ENCODE data around the gene ADAR. TPM values are rescaled to one million over a fixed set of nuclear protein-coding genes. Genes with fewer than 3 reads are reported as not detected.
A peak's percentile ranks its signal among the peaks of the same experiment; 100 is the strongest.

The ADAR gene
- total RNA-seq, 2 donors from 2014 or later = 189 to 332 TPM

DNA sequence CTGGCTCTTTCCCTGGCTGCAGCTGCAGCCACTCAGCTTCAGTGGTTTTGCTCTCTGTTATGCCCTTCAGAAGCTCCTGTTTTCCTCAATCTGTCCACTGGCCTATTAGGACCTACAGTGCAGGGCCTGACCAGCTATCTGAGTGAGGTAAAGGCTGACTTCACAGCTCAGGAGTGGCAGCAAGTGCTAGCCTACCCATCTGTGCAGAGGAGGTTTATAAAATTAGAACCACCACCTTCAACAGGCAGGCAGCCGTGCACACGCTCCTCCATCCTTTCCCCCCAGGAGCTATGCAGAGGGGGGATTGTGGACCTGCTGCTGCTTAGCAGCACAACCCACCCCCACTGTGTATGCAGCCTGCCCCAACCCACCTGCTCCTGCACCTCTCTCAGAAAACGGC lies 8.3 kb downstream of the ADAR start:
- Mint-ChIP-seq H3K27ac (peak overlapping the region; percentile 25 to 84), H3K36me3 (peaks cover 27 to 37% of the 10 kb centered on the region in 2 donors), H3K9me3 (no peaks in the 10 kb centered on the region)
- no peak for DNase-seq (ENCODE audit: low spot score in 2 of 2)
- no peak for ATAC-seq

- H3K36me3 Mint-ChIP-seq = peaks cover 33 to 43% of the 10 kb centered on the region in 2 donors
- peak overlapping the region; percentile 84 for H3K27ac Mint-ChIP-seq
- ATAC-seq (peak in 1 of 2 donors; percentile 36), DNase-seq (ENCODE audit: low spot score in 2 of 2) (no peak)
- no peaks in the 10 kb centered on the region for H3K9me3 Mint-ChIP-seq
Measured at GRCh38 chr1:154598871-154599635, 8.9 kb downstream of the ADAR start.

GRCh38 chr1:154595621-154596020 lies 12.4 kb downstream of the ADAR start:
- Mint-ChIP-seq H3K9me3 (no peaks in the 10 kb centered on the region), H3K27ac (no peak overlapping the region), H3K36me3 (peaks cover 37 to 41% of the 10 kb centered on the region in 2 donors)
- ATAC-seq (peak; percentile 47 to 62), DNase-seq (ENCODE audit: low spot score in 2 of 2) (no peak)

GRCh38 chr1:154594811-154595210 lies 13.2 kb downstream of the ADAR start:
- DNase-seq (ENCODE audit: low spot score in 2 of 2) = no peak
- Mint-ChIP-seq H3K36me3 (peaks cover 36 to 43% of the 10 kb centered on the region in 2 donors), H3K9me3 (no peaks in the 10 kb centered on the region), H3K27ac (peak overlapping the region in 1 of 2 donors; percentile 29)
- ATAC-seq = no peak

GRCh38 chr1:154593390-154593789 lies 14.6 kb downstream of the ADAR start:
- no peak for DNase-seq (ENCODE audit: low spot score in 2 of 2)
- H3K9me3 Mint-ChIP-seq = no peaks in the 10 kb centered on the region
- peaks cover 37 to 56% of the 10 kb centered on the region in 2 donors for H3K36me3 Mint-ChIP-seq
- H3K27ac Mint-ChIP-seq = peak overlapping the region in 1 of 2 donors; percentile 44
- no peak for ATAC-seq

- ATAC-seq (no peak), DNase-seq (ENCODE audit: low spot score in 2 of 2) (no peak)
- Mint-ChIP-seq H3K9me3 (no peaks in the 10 kb centered on the region), H3K27ac (peak overlapping the region; percentile 51 to 58), H3K36me3 (peaks cover 41 to 60% of the 10 kb centered on the region in 2 donors)
Measured at GRCh38 chr1:154591206-154591605, 16.8 kb downstream of the ADAR start.

- ATAC-seq = no peak
- no peak for DNase-seq (ENCODE audit: low spot score in 2 of 2)
- H3K36me3 Mint-ChIP-seq = peaks cover 44 to 64% of the 10 kb centered on the region in 2 donors
- no peaks in the 10 kb centered on the region for H3K9me3 Mint-ChIP-seq
- peak overlapping the region; percentile 18 to 58 for H3K27ac Mint-ChIP-seq
Measured at GRCh38 chr1:154590756-154591155, 17.2 kb downstream of the ADAR start.

DNA sequence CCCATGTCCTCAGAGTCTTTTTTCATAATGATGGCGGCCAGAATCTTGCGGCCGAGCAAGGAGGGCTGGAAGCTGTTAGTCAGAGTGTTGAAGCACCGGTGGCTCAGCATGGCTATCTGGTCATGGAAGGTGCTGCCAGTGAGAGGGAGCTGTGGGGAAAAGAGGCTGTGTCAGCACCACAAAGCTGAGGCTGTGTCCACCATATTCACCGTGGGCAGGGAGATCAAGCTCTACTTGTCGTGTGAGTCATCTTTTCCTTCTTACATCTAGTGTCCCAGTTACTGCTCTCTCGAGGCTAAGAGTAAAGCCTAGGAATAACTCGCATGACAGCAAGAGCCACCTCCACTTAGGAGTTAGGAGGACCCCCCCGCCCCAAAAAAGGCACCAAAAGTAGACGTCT lies 18.2 kb downstream of the ADAR start:
- Mint-ChIP-seq H3K9me3 (no peaks in the 10 kb centered on the region), H3K36me3 (peaks cover 53 to 71% of the 10 kb centered on the region in 2 donors), H3K27ac (peak overlapping the region; percentile 56 to 76)
- ATAC-seq (peak in 1 of 2 donors; percentile 78), DNase-seq (ENCODE audit: low spot score in 2 of 2) (no peak)

GRCh38 chr1:154586641-154587040 lies 21.3 kb downstream of the ADAR start:
- no peak for ATAC-seq
- DNase-seq (ENCODE audit: low spot score in 2 of 2) = no peak
- peak overlapping the region in 1 of 2 donors; percentile 84 for H3K27ac Mint-ChIP-seq
- H3K9me3 Mint-ChIP-seq = no peaks in the 10 kb centered on the region
- peaks cover 35 to 47% of the 10 kb centered on the region in 2 donors for H3K36me3 Mint-ChIP-seq

GRCh38 chr1:154586231-154586630 lies 21.8 kb downstream of the ADAR start:
- DNase-seq (ENCODE audit: low spot score in 2 of 2) (no peak), ATAC-seq (no peak)
- Mint-ChIP-seq H3K9me3 (no peaks in the 10 kb centered on the region), H3K36me3 (peaks cover 35 to 47% of the 10 kb centered on the region in 2 donors), H3K27ac (peak overlapping the region in 1 of 2 donors; percentile 84)

- H3K27ac Mint-ChIP-seq = peak overlapping the region; percentile 15 to 82
- H3K9me3 Mint-ChIP-seq = no peaks in the 10 kb centered on the region
- H3K36me3 Mint-ChIP-seq = peaks cover 35 to 46% of the 10 kb centered on the region in 2 donors
- no peak for DNase-seq (ENCODE audit: low spot score in 2 of 2)
- ATAC-seq = no peak
Measured at GRCh38 chr1:154584267-154584994, 23.6 kb downstream of the ADAR start.

DNA sequence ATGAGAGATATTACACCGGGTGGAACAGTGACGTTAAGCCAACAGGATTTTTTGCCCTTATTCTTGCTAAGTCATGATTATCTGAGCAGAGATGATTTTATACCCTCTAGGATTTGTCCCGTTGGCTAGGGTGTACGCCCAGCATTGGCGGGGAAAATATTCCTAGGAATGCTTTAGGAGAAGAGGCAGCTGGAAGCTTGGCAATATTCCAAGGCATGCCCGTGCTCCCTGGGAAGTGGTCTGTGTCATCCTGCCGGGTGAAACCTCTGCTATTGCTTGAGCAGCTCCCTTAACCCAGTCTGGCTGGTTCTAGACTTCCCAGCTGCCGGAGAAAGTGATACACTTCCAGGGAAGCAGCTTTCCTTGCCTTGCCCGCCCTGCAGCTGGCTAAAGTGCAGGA lies 24.2 kb downstream of the ADAR start:
- peak overlapping the region in 1 of 2 donors; percentile 15 for H3K27ac Mint-ChIP-seq
- no peak for ATAC-seq
- peaks cover 30 to 43% of the 10 kb centered on the region in 2 donors for H3K36me3 Mint-ChIP-seq
- no peak for DNase-seq (ENCODE audit: low spot score in 2 of 2)
- no peaks in the 10 kb centered on the region for H3K9me3 Mint-ChIP-seq

DNA sequence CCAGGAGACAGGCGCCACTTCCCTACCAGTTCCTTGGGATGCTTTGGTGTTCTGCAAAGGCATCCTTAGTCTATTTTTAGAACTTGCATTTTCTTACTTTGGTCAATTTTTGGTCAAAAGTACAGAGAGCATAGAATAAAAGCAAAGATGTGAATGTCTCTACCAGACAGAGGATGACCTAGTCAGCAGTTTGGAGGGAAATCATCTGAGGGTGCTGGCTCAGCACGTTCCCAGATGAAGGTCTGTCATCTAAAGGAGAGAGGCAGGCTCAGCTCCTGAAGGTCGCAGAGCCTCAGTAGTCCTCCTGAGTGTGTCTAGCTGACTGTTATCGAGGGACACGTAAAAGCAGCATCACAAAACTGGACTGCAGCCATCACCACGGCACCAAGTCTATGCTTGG lies 25.1 kb downstream of the ADAR start:
- ATAC-seq (no peak), DNase-seq (ENCODE audit: low spot score in 2 of 2) (no peak)
- Mint-ChIP-seq H3K27ac (peak overlapping the region in 1 of 2 donors; percentile 44), H3K36me3 (peaks cover 25 to 40% of the 10 kb centered on the region in 2 donors), H3K9me3 (no peaks in the 10 kb centered on the region)

DNA sequence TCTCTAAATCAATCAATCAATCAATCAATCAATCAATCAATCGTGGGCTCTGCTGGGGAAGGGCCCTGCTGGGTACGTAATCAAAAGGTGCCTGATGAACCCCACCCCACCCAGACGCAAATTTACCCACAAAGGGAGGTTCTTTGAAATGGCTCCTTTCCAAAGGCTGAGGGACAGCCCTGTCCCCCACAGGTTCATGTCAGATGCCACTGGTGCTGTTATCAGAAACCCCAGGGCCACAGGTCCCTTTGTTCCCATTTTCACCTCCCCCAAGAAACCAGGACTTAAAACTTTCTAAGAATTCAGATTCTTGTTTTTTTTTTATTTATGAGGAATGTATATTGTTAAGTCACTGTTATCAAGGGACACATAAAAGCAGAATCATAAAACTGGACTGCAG lies 26.2 kb downstream of the ADAR start:
- no peak for ATAC-seq
- H3K36me3 Mint-ChIP-seq = peaks cover 16 to 32% of the 10 kb centered on the region in 2 donors
- H3K9me3 Mint-ChIP-seq = no peaks in the 10 kb centered on the region
- H3K27ac Mint-ChIP-seq = peak overlapping the region; percentile 22 to 56
- no peak for DNase-seq (ENCODE audit: low spot score in 2 of 2)

- Mint-ChIP-seq H3K27ac (no peak overlapping the region), H3K36me3 (peaks cover 0 to 16% of the 10 kb centered on the region in 2 donors), H3K9me3 (no peaks in the 10 kb centered on the region)
- DNase-seq (ENCODE audit: low spot score in 2 of 2) (no peak), ATAC-seq (no peak)
Measured at GRCh38 chr1:154579374-154579773, 28.6 kb downstream of the ADAR start.

DNA sequence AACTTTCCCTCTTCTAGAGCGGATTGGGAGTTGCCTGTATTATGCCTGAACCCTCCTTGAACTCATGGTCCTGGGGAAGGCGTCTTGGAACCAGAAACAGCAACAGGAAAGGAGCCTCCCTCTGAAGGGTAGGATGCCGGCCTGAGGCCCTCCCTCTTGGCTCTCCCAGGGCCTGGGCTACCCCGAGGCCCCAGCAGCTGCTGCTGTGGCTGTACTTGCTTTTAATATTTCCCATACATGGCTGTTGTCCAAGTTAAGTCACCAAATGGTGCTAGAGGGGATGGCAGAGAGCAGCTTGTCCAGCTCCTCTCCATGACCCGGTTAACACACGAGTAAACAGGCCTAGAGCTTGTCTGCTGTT lies 29.9 kb downstream of the ADAR start:
- Mint-ChIP-seq H3K27ac (no peak overlapping the region), H3K36me3 (peaks cover 0 to 16% of the 10 kb centered on the region in 2 donors), H3K9me3 (no peaks in the 10 kb centered on the region)
- ATAC-seq (no peak), DNase-seq (ENCODE audit: low spot score in 2 of 2) (no peak)

GRCh38 chr1:154577346-154578057 lies 30.5 kb downstream of the ADAR start:
- Mint-ChIP-seq H3K27ac (peak overlapping the region in 1 of 2 donors; percentile 42), H3K9me3 (no peaks in the 10 kb centered on the region), H3K36me3 (peaks cover 0 to 16% of the 10 kb centered on the region in 2 donors)
- DNase-seq (ENCODE audit: low spot score in 2 of 2) = no peak
- ATAC-seq = no peak
